ENCODE measurements around the gene TRIM42.

- TF ChIP-seq POLR2A (IDR thresholded peaks at IDR 0.05) (no peak), CTCF (IDR thresholded peaks at IDR 0.05) (no peak)
These were observed 48.2 kb downstream of the TRIM42 start for GRCh38 chr3:140726066-140726465.

All from testis (tissue), 2 donors.